GM12878 (cell line): ENCODE results near the gene SMPD3.

Source experiments
- BACH1 ChIP-seq: fragments of 450-650 bp; IDR thresholded peaks from 2 replicates; pipeline ENCODE4 v1.6.1; 2017; ENCODE audit warnings: mild to moderate bottlenecking, borderline replicate concordance
- EZH2 ChIP-seq: IDR thresholded peaks from 2 replicates; pipeline ENCODE4 v1.6.1; 2012; ENCODE audit warnings: low read depth, mild to moderate bottlenecking, control low read depth, inconsistent platforms, low read length, borderline replicate concordance; ENCODE audit not compliant: control insufficient read depth
- FOS ChIP-seq: IDR thresholded peaks from 3 replicates; pipeline ENCODE4 v1.6.1; 2011; ENCODE audit warnings: borderline replicate concordance; ENCODE audit not compliant: insufficient read length; ENCODE audit errors: extremely low read depth
- POLR2AphosphoS5 ChIP-seq: IDR thresholded peaks from 2 replicates; pipeline ENCODE4 v1.6.1; 2011; ENCODE audit warnings: mild to moderate bottlenecking, low read length, inconsistent platforms
- RBBP5 ChIP-seq: fragments of 200-600 bp; sonication (generic); conservative IDR thresholded peaks from 2 replicates; pipeline ENCODE4 v1.6.1; 2016
- RFX5 ChIP-seq: IDR thresholded peaks from 2 replicates; pipeline ENCODE4 v1.6.1; 2011; ENCODE audit warnings: low read depth, low read length, improper control_type of control experiment
- TCF7 ChIP-seq: IDR thresholded peaks from 2 replicates; pipeline ENCODE4 v1.6.1; 2014; ENCODE audit warnings: antibody characterized with exemption, borderline replicate concordance
- TF ChIP-seq, protein P1 (sequence below): IDR thresholded peaks from 2 replicates; pipeline ENCODE4 v1.6.1; 2012; ENCODE audit warnings: low read depth, low read length, improper control_type of control experiment
- TF ChIP-seq, protein P2 (sequence below), 3 experiments: IDR thresholded peaks in 2 of 3; conservative IDR thresholded peaks in 1 of 3; 2 replicates each; pipeline ENCODE4 v1.5.1; 2011; ENCODE audit warnings: low read depth in 3 of 3, low read length in 3 of 3, mild to moderate bottlenecking in 3 of 3, control low read depth in 2 of 3, moderate library complexity in 2 of 3, inconsistent platforms in 1 of 3, mixed read lengths in 1 of 3; ENCODE audit not compliant: control insufficient read depth in 2 of 3, insufficient read depth in 1 of 3; ENCODE audit errors: extremely low read depth in 1 of 3
- TF ChIP-seq, protein P3 (sequence below): fragments of 450-650 bp; IDR thresholded peaks from 2 replicates; pipeline ENCODE4 v1.6.1; 2014; ENCODE audit warnings: mild to moderate bottlenecking

DNA sequence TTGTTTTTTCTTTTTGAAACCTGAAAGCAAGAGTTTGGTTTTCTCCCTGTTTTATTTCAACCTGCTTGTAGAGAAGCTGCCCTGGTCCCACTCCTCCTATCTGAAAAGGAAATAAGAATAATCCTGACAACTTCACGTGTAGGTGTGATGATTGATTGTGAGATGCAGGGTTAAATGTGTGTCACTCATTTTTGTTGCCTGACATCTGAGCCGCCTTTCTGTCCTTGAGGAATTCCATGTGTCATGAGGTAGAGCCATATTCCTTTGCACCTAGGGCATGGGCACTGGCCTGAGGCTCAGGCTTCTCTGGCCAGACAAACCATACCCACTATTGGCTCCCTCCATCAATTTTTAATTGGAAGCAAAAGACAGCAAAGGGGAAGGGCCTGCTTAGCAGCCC is 10.2 kb upstream of the SMPD3 start:
- TF ChIP-seq RFX5 (no peak), FOS (no peak), RBBP5 (no peak), EZH2 (no peak), POLR2AphosphoS5 (no peak), BACH1 (no peak), TCF7 (no peak)
- TF ChIP-seq, protein P1, sequence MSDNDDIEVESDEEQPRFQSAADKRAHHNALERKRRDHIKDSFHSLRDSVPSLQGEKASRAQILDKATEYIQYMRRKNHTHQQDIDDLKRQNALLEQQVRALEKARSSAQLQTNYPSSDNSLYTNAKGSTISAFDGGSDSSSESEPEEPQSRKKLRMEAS, result no peak
- TF ChIP-seq, protein P2, sequence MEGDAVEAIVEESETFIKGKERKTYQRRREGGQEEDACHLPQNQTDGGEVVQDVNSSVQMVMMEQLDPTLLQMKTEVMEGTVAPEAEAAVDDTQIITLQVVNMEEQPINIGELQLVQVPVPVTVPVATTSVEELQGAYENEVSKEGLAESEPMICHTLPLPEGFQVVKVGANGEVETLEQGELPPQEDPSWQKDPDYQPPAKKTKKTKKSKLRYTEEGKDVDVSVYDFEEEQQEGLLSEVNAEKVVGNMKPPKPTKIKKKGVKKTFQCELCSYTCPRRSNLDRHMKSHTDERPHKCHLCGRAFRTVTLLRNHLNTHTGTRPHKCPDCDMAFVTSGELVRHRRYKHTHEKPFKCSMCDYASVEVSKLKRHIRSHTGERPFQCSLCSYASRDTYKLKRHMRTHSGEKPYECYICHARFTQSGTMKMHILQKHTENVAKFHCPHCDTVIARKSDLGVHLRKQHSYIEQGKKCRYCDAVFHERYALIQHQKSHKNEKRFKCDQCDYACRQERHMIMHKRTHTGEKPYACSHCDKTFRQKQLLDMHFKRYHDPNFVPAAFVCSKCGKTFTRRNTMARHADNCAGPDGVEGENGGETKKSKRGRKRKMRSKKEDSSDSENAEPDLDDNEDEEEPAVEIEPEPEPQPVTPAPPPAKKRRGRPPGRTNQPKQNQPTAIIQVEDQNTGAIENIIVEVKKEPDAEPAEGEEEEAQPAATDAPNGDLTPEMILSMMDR (IDR thresholded peaks at IDR 0.05 in 2 of 3, conservative IDR thresholded peaks at IDR 0.05 in 1 of 3; ENCODE audit: control insufficient read depth in 2 of 3, extremely low read depth in 1 of 3, insufficient read depth in 1 of 3, low read depth in 3 of 3, low read length in 3 of 3), result no peak
- TF ChIP-seq, protein P3, sequence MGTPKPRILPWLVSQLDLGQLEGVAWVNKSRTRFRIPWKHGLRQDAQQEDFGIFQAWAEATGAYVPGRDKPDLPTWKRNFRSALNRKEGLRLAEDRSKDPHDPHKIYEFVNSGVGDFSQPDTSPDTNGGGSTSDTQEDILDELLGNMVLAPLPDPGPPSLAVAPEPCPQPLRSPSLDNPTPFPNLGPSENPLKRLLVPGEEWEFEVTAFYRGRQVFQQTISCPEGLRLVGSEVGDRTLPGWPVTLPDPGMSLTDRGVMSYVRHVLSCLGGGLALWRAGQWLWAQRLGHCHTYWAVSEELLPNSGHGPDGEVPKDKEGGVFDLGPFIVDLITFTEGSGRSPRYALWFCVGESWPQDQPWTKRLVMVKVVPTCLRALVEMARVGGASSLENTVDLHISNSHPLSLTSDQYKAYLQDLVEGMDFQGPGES, result no peak
